Body of pancreas (tissue), 4 donors: Measurements from ENCODE around the gene IL22RA1.

Experiments used
- POLR2A ChIP-seq, 3 donors: fragments of 450-650 bp; IDR thresholded peaks; one replicate each; pipeline ENCODE4 v1.6.1; 2016; ENCODE audit warnings: antibody characterized with exemption in 3 of 3, mild to moderate bottlenecking in 2 of 3
- TF ChIP-seq, protein P1 (sequence below), 7 experiments: fragments of 450-650 bp in 4 of 7; fragments of 200-600 bp in 3 of 7; sonication (generic) in 3 of 7; IDR thresholded peaks; one replicate each; pipeline ENCODE4 v1.5.1; 2016 to 2019; ENCODE audit warnings: antibody characterized with exemption in 7 of 7

GRCh38 chr1:24126672-24127023, 16.3 kb downstream of the IL22RA1 start:
- TF ChIP-seq POLR2A (IDR thresholded peaks at IDR 0.05): no peak
- TF ChIP-seq, protein P1, sequence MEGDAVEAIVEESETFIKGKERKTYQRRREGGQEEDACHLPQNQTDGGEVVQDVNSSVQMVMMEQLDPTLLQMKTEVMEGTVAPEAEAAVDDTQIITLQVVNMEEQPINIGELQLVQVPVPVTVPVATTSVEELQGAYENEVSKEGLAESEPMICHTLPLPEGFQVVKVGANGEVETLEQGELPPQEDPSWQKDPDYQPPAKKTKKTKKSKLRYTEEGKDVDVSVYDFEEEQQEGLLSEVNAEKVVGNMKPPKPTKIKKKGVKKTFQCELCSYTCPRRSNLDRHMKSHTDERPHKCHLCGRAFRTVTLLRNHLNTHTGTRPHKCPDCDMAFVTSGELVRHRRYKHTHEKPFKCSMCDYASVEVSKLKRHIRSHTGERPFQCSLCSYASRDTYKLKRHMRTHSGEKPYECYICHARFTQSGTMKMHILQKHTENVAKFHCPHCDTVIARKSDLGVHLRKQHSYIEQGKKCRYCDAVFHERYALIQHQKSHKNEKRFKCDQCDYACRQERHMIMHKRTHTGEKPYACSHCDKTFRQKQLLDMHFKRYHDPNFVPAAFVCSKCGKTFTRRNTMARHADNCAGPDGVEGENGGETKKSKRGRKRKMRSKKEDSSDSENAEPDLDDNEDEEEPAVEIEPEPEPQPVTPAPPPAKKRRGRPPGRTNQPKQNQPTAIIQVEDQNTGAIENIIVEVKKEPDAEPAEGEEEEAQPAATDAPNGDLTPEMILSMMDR (IDR thresholded peaks at IDR 0.05): no peak
